Gastroesophageal sphincter (tissue), 3 donors: ENCODE data around the gene UBIAD1.

ENCODE experiments used
- CTCF ChIP-seq, 4 experiments: fragments of 200-600 bp in 2 of 4; fragments of 450-650 bp in 2 of 4; sonication (generic) in 1 of 4; IDR thresholded peaks; one replicate each; pipeline ENCODE4 v1.5.1; 2017 to 2019; ENCODE audit warnings: antibody characterized with exemption in 4 of 4, mild to moderate bottlenecking in 2 of 4, moderate library complexity in 2 of 4
- EP300 ChIP-seq: sonication (generic); formaldehyde crosslinking; IDR thresholded peaks from one replicate; pipeline ENCODE4 v1.6.1; 2017; ENCODE audit warnings: antibody characterized with exemption, mild to moderate bottlenecking
- POLR2A ChIP-seq, 2 donors: fragments of 450-650 bp; IDR thresholded peaks; one replicate each; pipeline ENCODE4 v1.6.1; 2017; ENCODE audit warnings: antibody characterized with exemption in 2 of 2, mild to moderate bottlenecking in 2 of 2, moderate library complexity in 1 of 2
- POLR2AphosphoS5 ChIP-seq: sonication (generic); formaldehyde crosslinking; IDR thresholded peaks from one replicate; pipeline ENCODE4 v1.6.1; 2017; ENCODE audit warnings: antibody characterized with exemption

- no peak for TF ChIP-seq POLR2A (IDR thresholded peaks at IDR 0.05)
- no peak for TF ChIP-seq CTCF (IDR thresholded peaks at IDR 0.05)
- no peak for TF ChIP-seq EP300
- TF ChIP-seq POLR2AphosphoS5 = no peak
Measured at GRCh38 chr1:11334821-11335220, 61.8 kb downstream of the UBIAD1 start.
